ENCODE results near the gene CALHM2.

CALHM2 gene

GRCh38 chr10:103416436-103417147, 35.6 kb downstream of the CALHM2 start:
- peak; percentile 88 for DNase-seq (ENCODE audit: low spot score)

DNA sequence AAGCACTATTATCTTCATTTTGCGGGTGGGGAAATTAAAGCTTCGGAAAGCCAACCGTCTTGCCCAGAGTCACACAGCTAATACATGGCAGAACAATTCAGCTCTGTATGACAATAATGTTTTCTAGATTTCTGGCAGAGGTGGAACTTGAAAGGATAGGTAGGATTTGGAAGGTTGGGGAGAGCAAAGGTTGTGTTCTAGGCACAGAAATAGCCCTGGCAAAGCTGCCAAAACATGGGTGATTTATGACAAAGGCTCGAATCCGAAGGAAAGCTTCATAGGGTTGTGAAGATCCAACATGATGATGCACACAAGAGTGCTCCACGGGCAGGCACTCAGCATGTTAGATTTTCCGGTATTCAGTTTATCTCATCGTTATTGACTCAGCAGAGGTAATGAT, 36.6 kb downstream of the CALHM2 start:
- no peak for DNase-seq (ENCODE audit: low spot score)

- no peak for DNase-seq (ENCODE audit: low spot score)
Measured at GRCh38 chr10:103413564-103413963, 38.6 kb downstream of the CALHM2 start.

DNA sequence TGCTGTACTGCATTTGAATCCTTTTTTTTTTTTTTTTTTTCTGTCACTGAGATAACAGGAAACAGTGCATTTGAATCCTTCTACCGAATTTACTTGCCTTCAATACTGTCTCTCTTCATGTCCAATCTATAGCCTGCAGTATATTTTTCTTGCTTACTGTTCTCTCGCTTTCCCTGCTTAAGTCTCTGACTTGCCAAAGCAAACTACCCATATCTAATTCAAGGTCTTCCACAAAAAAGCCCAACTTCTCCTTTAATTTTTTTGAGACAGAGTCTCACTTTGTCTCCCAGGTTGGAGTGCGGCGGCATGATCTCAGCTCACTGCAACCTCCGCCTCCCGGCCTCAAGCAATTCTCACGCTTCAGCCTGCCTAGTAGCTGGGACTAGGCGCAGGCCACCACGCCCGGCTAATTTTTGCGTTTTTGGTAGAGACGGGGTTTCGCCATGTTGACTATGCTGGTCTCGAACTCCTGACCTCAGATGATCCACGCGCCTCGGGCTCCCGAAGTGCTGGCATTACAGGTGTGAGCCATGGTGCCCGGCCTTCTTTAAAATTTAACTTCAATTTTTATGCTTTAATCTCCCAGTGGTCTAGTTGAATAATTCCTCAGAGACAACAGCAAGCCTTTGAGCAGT, 54.9 kb downstream of the CALHM2 start:
- no peak for DNase-seq (ENCODE audit: low spot score)

- DNase-seq (ENCODE audit: low spot score): no peak
Measured at GRCh38 chr10:103396789-103397087, 55.4 kb downstream of the CALHM2 start.
